Psoas muscle (tissue), 8 donors: ENCODE measurements around the gene IQUB. TPM values are rescaled to one million over a fixed set of nuclear protein-coding genes. Genes with fewer than 3 reads are reported as not detected.

ENCODE experiments used
- ATAC-seq, 4 donors: fragments of 200-7000 bp; cut with Tn5 transposase; one replicate each; pipeline ENCODE4 v1.9.1; 2020; ENCODE audit warnings: moderate library complexity in 3 of 4, mild to moderate bottlenecking in 2 of 4
- DNase-seq, 2 donors: peaks; one replicate each; pipeline ENCODE4 v3.0.0-alpha.2; 2020
- H3K27ac ChIP-seq: fragments of 200-600 bp; one replicate; pipeline ENCODE4 v1.8.0; 2022
- H3K27me3 ChIP-seq, 3 donors: fragments of 200-600 bp in 1 of 3; one replicate each; pipeline versions ENCODE4 v1.6.1 to v1.8.0; 2013 to 2022; ENCODE audit warnings: low read length in 2 of 3, mild to moderate bottlenecking in 2 of 3, moderate library complexity in 1 of 3; ENCODE audit not compliant: insufficient read depth in 3 of 3
- H3K36me3 ChIP-seq, 2 donors: fragments of 200-600 bp in 1 of 2; one replicate each; pipeline versions ENCODE4 v1.6.1 to v1.8.0; 2013 to 2022; ENCODE audit warnings: low read depth in 1 of 2, mild to moderate bottlenecking in 1 of 2, moderate library complexity in 1 of 2; ENCODE audit not compliant: insufficient read depth in 1 of 2
- H3K4me1 ChIP-seq: fragments of 200-600 bp; one replicate; pipeline ENCODE4 v1.8.0; 2022
- H3K4me3 ChIP-seq: fragments of 200-600 bp; one replicate; pipeline ENCODE4 v1.8.0; 2022; ENCODE audit warnings: mild to moderate bottlenecking
- H3K9me3 ChIP-seq: fragments of 200-600 bp; one replicate; pipeline ENCODE4 v1.8.0; 2022
- CTCF ChIP-seq: fragments of 200-600 bp; IDR thresholded peaks from one replicate; pipeline ENCODE4 v1.8.0; 2022; ENCODE audit warnings: antibody characterized with exemption
- WGBS, 3 donors: extraction: QIAGEN DNeasy Blood & Tissue Kit; methylation state at CpG; one replicate each; pipeline versions ENCODE4 v1.1.6 to v1.1.7; 2013; 5-methylcytosine and 5-hydroxymethylcytosine counted together
- intact Hi-C, 2 donors: fragments of 100-400 bp; cut with DNase I; formaldehyde crosslinking; loops; one replicate each; pipeline versions ENCODE4 v1.11.0 to v1.14.2; 2022
- polyA plus RNA-seq, 3 donors: library from polyadenylated mRNA; stranded (reverse); fragments of 200-250 nt; gene quantifications; one replicate each; pipeline ENCODE4 v1.2.3, GENCODE V29; 2013
- total RNA-seq, 4 donors: library from RNA; stranded (reverse); fragmentation: NEBNext Ultra II Directional in 2 of 4; extraction: Animal tissue kit (Norgen Biotek cat#: 25700) in 2 of 4; gene quantifications; one replicate each; pipeline versions ENCODE4 v1.2.1 to v1.2.4, GENCODE V29; 2021 to 2023
- donor health status: healthy with polysubstance abuse.
- donor health status: DM: no; HTN: no; CAD: no; lungs with moderate emphysema.
- donor health status: Bipolar disorder and iron deficiency.
- donor health status: healthy.
- donor health status: DM: yes; HTN: yes; CAD: no.
- donor health status: DM: no; HTN: no; CAD: no.
- donor health status: DM: no; HTN: no; CAD: no.
- donor health status: DM: yes; HTN: yes; CAD: no.

IQUB gene
- total and polyA plus RNA-seq, 7 donors, result 0.14 to 3.5 (median 0.47) TPM

- no peaks in the 10 kb centered on the region for H3K4me1 ChIP-seq
- no peak overlapping the region for H3K4me3 ChIP-seq
- H3K9me3 ChIP-seq, result no peaks in the 10 kb centered on the region
- DNase-seq, result no peak
- no peak overlapping the region for H3K27ac ChIP-seq
- H3K36me3 ChIP-seq, result no peaks in the 10 kb centered on the region
- ATAC-seq, result no peak
- H3K27me3 ChIP-seq, result no peaks in the 10 kb centered on the region
- intact Hi-C loops, result no loop called here
- TF ChIP-seq CTCF, result no peak
- WGBS, 3 donors, result 21 to 32% (median 24%) methylated on average over 1 of the region's 1 CpG
Observed at GRCh38 chr7:123455965-123456470, 78.4 kb downstream of the IQUB start.

- WGBS, 3 donors, result 19 to 28% (median 20%) methylated on average over 2 of the region's 2 CpGs
- no peaks in the 10 kb centered on the region for H3K4me1 ChIP-seq
- no peak overlapping the region for H3K4me3 ChIP-seq
- DNase-seq, result no peak
- TF ChIP-seq CTCF, result no peak
- intact Hi-C loops, result no loop called here
- no peaks in the 10 kb centered on the region for H3K9me3 ChIP-seq
- ATAC-seq, result no peak
- H3K27ac ChIP-seq, result no peak overlapping the region
- H3K27me3 ChIP-seq, result no peaks in the 10 kb centered on the region
- no peaks in the 10 kb centered on the region for H3K36me3 ChIP-seq
Observed at GRCh38 chr7:123440101-123440548, 94.3 kb downstream of the IQUB start.

GRCh38 chr7:123439191-123439590, 95.2 kb downstream of the IQUB start:
- Histone ChIP-seq H3K4me1 (no peaks in the 10 kb centered on the region), H3K27ac (no peak overlapping the region), H3K27me3 (no peaks in the 10 kb centered on the region), H3K9me3 (no peaks in the 10 kb centered on the region), H3K36me3 (no peaks in the 10 kb centered on the region), H3K4me3 (no peak overlapping the region)
- intact Hi-C loops, result no loop called here
- no peak for ATAC-seq
- 20 to 38% (median 24%) methylated on average over 1 of the region's 1 CpG for WGBS, 3 donors
- no peak for TF ChIP-seq CTCF
- DNase-seq, result no peak

- DNase-seq, result no peak
- no peak overlapping the region for H3K27ac ChIP-seq
- 76 to 88% (median 81%) methylated on average over 2 of the region's 2 CpGs for WGBS, 3 donors
- no peak for TF ChIP-seq CTCF
- no peaks in the 10 kb centered on the region for H3K27me3 ChIP-seq
- no peaks in the 10 kb centered on the region for H3K9me3 ChIP-seq
- H3K36me3 ChIP-seq, result no peaks in the 10 kb centered on the region
- intact Hi-C loops, result no loop called here
- ATAC-seq, result no peak
- no peaks in the 10 kb centered on the region for H3K4me1 ChIP-seq
- H3K4me3 ChIP-seq, result no peak overlapping the region
Observed at GRCh38 chr7:123437447-123437995, 96.9 kb downstream of the IQUB start.
